ENCODE results near the gene ATP5IF1.

DNA sequence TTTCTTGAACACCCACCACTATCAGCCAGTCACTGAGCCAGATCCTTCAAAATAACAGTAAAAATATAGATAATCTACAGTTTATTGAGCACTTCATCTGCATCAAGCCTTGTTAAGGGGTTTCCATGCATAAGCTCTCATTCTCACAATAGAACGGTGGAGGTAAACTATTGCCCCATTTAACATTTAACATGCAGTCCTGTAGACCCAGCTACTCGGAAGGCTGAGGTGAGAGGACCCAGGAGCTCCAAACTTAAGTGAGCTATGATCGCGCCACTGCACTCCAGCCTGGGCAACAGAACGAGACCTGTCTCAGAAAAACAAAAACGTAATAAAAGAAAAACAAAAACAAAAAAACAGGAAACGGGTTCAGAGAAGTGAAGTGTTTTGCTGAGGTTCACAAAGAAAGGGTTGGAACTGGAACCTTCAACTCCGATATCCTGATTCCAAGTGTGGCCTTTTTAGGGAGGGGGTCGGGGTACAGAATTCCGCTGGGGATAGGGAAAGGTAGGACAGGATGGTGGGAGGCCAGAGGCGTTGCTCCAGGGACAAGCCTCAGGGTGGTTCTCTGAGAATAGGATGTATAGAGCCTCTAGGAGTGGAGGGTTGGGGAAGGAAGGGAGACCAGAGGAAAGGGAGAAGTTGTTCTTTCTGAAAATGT is 11.8 kb downstream of the ATP5IF1 start:
- TF ChIP-seq, protein P1, sequence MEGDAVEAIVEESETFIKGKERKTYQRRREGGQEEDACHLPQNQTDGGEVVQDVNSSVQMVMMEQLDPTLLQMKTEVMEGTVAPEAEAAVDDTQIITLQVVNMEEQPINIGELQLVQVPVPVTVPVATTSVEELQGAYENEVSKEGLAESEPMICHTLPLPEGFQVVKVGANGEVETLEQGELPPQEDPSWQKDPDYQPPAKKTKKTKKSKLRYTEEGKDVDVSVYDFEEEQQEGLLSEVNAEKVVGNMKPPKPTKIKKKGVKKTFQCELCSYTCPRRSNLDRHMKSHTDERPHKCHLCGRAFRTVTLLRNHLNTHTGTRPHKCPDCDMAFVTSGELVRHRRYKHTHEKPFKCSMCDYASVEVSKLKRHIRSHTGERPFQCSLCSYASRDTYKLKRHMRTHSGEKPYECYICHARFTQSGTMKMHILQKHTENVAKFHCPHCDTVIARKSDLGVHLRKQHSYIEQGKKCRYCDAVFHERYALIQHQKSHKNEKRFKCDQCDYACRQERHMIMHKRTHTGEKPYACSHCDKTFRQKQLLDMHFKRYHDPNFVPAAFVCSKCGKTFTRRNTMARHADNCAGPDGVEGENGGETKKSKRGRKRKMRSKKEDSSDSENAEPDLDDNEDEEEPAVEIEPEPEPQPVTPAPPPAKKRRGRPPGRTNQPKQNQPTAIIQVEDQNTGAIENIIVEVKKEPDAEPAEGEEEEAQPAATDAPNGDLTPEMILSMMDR (IDR thresholded peaks at IDR 0.05; ENCODE audit: poor library complexity, severe bottlenecking): no peak
- TF ChIP-seq POLR2AphosphoS5 (IDR thresholded peaks at IDR 0.05): no peak
